SH-SY5Y (cell line): Measurements from ENCODE around the gene EVI5L.

Experiments
- GATA2 ChIP-seq: IDR thresholded peaks from 2 replicates; pipeline ENCODE4 v1.6.1; 2011; ENCODE audit warnings: mild to moderate bottlenecking, low read depth, low read length
- GATA3 ChIP-seq: IDR thresholded peaks from 2 replicates; pipeline ENCODE4 v1.6.1; 2011; ENCODE audit warnings: low read depth, mild to moderate bottlenecking, low read length, moderate library complexity

GRCh38 chr19:7795555-7796161 is 34.4 kb upstream of the EVI5L start:
- TF ChIP-seq GATA3 = no peak
- no peak for TF ChIP-seq GATA2
